Brain pericyte (primary cell): ENCODE data around the gene NRF1.

ENCODE experiments used
- DNase-seq: peaks from one replicate; pipeline ENCODE4 v3.0.0-alpha.2; 2012; ENCODE audit warnings: low read depth, low spot score

The NRF1 gene

DNA sequence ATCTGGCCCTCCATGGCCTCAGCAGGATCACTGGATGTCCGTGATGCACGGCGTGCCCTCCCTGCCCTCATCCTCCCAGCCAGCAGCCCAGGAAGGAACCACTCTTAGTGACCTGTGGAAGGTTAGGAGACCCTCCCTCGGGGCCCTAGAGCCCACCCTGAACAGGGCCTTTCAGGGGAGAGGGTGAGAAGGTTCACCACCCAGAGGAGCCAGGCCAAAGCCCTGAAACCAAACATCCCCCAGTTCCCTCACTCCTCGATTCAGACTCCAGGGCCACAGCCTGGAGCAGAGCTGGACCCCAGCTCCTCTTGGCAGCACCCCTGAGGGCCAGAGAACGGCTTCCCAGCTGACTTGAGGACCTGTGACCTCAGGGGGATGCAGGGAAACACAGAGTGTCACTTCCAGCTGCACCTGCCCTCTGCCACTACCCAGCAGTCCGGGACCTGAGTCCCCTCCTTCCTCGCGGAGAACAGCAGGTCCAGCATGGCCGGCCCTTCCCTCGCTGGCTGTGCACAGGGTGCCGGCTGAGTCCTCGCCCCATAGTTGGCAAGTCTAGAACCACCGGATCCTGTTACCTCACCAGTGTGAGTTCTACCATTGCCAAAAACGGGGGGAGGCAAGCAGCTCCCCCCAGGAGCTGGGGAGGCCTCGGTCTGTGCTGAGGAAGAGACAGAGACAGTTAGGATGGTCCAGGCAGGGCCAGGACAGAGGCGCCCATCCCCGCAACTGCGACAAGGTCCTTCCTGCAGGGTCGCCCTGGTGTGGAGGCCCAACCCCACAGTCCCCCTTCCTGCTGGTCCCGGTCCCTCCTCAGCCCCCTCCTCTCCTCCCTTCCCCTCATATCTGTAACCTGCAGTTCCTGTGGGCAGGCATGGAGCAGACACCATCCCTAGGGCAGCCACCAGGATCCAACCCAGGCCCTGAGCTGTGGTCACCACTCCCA is 158.6 kb downstream of the NRF1 start:
- no peak for DNase-seq

DNA sequence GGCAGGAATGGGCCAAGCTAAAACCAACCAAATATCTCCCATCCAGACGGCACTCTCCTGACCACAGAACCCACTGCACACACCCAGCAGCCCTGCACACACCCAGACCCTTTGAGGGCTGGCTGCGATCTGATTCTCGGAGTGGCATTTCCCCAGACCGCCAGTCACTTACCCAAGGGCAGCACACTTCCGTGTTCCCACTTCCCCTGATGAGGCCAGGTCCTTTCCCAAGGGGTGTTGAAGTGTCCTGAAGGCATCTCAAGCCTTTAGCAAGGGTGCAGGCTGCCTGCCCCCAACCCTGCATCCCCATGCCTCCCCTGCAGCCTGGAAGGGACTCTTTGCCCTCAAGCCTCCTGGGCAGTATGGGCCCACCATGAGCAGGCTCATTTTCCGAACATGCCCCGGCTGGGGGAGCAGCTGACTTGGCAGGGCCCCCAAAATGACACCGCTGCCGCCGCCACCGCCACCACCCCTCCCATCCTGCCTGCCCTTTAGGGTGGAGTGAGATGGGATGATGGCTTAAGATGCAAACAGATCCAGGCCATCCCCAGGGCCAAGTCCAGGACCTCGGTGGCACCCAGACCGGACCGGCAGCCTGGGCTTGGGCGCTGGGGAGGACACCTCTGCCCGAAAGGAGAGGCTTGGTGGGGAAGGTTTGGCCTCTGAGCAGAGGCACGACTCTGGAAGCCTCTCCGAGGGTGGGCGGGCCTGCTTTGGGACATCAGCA is 159.8 kb downstream of the NRF1 start:
- no peak for DNase-seq

DNA sequence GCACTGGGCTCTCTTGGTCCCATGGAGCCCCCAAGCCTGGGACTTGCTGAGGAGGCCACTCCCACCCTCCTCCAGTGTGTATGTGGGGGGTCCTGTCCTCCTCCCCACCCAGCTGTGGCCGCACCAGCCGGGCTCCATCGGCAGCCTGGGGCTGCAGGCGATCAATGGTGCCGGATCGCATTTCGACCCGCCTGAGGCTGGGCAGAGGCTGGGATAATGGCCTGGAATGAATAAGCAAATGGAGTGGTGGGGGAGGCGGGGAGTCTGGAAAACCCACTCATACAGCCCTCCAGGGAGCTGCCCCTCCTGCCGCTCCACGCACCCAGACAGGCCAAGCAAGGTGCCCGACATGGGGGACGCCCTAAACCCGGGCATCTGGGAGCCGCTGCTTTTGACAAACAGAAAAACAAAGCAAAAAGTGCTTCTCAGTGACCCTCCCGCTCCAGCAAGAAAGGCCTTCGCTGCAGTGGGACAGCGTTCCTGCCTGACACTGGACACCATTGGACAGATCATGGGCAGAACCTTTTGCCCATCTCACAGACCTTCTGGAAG is 160.5 kb downstream of the NRF1 start:
- no peak for DNase-seq

DNA sequence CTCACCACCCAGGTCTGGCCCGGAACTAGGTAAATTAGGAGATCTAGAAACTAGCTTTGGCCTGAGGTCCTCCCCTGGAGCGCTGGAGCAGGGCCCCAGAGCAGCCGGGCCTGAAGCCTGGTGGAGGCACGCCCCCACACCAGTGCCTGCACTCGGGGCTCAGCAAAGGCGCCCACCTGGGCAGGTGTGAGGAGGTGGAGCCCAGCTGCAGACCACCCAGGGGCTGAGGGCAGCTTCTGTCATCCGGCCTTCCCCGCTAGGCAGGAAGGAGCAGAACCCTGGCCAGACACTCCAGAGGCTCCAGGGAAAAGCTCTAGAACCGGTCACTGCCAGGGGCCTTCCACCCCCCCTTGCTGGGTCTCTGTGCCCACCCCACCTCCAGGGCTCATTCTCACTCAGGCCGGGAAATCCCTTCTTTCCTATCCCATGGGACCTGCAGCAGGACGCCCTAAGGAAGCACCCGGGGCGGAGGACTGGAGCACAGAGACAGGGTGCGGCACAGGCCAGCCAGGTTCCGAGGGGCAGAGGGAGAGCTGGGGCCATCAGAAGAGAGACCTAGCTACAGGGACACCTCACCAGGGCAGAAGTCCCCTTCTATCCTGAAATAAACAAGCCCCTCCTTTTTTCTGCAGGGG is 161.2 kb downstream of the NRF1 start:
- no peak for DNase-seq

DNA sequence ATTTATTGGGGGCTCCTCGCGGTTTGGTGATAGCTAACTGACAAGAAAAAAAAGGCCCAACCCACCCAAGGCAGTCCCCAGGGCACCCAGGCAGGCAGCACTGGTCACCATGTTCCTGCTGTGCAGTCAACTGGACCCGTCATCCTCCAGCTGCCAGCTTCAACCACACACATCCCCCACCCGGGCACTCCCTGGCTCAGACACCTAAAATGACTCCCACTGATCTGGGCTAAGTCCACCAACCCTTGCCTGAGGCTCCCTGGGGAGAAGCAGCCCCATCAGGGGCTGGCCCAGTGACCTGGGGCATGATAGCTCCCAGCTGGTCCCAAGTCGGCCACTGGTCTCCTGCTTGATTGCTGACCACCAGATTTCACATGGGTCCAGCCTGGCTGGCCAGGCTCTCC is 161.8 kb downstream of the NRF1 start:
- no peak for DNase-seq

DNA sequence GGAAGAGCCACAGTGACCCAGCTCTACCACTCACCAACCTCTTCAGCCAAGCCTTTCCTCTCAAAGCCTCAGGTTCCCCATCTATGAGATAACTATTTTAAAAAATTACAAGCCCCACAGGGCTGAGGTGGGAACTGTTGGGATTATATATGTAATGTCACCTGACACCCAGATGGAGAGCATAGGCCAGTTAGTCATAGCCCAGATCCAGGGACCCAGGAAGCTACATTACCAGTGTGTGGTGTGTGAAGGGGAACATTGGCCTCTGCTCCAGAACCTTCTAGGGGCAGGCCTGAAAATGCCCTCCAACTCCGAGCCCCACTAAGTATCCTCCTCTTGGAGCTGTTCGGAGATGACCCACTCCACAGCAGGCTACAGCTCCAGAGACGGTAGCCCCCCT is 162.4 kb downstream of the NRF1 start:
- no peak for DNase-seq

DNA sequence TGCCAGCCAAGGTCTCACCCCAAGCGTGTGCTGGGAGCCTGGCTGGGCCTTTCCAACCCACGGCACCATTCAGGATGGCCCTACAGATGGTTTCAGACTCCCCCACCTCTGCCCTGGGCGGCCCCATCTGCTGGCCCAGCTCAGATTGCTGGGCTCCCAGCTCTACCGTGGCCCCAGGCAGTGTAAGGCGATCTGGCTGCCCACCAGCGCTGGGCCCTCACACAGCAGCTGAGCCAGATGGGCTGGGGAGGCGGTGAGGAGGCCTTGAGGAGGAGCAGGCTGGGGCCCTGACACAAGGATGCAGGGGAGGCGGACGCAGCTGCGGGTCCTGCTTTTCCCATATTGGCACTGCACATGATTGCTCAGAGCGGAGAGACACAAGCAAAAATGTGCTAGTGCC is 162.8 kb downstream of the NRF1 start:
- no peak for DNase-seq

DNA sequence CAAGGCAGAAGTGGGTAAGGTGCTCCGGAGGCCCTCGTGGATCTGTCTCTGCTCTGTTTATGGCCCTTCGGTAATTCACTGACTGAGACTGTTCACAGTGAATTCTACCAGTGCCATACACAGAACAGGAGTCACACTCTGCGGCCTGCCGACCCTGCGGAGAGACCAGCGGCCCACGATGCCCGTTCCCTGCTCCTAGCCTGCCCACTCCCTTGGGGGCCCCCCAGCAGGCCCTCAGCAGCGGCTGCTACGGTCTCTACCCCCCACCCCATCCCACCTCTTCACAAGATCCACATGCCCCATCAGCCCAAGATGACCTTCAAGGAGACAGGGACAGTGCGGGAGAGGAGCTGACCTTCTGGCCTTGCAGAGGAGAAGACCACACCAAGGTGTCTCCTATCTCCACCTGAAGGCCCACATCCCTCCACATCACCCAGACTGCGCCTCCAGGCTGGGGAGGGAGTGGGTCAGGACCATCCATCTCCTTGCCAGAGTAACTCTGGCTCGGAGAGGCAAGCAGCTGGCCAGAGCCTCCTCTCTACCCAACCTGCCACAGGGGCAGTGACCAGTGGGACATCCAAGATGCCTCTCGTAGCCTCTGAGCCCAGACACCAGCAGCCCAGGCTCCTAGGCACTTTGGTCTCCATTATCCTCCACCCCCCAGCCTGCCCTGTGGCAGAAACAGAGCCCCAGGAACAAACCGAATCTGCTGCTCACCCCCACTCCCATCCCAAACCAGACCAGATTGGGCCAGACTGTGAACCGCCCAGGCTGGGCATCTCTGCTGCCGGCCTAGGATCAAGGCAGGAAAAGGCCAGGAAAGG is 163.6 kb downstream of the NRF1 start:
- DNase-seq, result no peak

DNA sequence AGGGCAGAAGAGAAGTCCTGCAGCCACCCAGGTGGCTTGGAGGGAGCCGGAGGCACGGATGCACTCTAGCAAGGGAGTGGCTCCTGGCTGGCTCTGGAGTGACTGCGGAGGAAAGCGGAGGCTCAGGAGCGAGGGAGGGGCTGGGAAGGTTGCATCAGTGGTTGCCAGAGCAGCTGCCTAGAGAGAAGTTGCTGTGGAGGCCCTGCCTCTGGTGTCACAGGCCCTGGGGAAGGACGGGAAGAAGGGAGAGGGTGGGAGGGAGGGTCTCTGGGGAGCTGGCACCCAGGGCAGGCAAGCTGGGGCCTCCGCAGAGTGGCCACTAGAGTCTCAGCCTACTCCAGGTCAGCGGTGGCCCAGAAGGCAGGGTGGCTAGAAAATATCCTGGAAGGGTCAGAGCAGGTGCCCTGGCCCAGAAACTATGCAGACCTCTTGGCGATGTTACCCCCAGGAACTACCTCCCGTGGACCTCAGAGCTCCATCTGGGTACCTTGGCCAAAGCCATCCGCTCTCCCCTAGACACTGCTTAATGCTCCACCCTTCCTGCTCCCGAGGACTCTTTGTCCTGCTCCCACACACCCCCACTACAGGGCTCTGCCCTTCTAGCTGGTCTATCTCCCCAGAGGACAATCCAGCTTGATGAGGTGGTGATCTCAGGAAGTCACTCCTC is 164.3 kb downstream of the NRF1 start:
- DNase-seq, result no peak

DNA sequence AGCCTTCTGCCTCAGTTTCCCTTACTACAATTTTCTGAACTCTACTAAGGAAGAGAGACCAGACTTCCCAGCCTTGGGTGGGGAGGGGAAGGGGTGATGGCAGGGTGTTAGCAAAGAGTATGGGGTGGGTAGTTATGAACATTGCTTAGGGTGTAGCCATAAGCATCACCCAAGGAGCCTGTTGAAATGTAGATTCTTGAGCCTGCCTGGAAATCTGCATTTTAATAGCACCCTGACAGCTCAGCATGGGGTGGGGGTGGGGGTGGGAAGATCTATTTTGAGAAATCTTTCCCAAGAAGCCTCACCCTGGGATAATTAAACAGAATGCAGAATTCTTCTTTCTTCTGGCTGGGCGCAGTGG is 164.8 kb downstream of the NRF1 start:
- no peak for DNase-seq

DNA sequence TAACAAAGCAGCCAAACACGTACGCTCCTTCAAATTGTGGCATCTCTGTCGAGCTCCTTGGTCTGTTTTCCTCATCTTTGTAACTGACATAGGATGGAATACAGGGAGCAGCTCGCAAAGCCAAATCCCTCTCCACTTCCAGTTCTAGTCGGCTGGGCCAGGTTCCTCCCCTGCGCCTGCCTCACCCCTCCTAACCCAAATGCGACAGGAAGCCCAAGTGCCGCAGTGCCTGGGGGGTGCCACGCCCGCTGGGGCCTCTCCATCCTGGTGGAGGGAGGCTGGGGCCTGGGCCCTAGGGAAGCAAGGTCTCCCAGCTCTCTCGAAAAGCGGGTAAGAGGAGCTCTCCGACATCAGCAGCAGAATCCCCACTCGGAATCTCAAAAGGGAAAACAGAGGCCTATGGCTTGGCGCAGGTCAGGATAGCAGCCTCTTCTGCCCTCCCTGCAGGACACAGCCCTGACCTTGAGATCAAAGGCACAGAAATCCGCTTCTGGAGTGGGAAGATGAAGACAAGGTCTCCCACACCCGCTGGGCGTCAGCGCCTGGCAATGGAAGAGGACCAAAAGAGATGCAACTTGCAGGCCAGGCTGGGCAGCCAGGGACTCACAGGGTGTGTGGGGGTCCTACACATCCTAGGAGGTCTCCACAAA is 165.8 kb downstream of the NRF1 start:
- DNase-seq, result no peak

DNA sequence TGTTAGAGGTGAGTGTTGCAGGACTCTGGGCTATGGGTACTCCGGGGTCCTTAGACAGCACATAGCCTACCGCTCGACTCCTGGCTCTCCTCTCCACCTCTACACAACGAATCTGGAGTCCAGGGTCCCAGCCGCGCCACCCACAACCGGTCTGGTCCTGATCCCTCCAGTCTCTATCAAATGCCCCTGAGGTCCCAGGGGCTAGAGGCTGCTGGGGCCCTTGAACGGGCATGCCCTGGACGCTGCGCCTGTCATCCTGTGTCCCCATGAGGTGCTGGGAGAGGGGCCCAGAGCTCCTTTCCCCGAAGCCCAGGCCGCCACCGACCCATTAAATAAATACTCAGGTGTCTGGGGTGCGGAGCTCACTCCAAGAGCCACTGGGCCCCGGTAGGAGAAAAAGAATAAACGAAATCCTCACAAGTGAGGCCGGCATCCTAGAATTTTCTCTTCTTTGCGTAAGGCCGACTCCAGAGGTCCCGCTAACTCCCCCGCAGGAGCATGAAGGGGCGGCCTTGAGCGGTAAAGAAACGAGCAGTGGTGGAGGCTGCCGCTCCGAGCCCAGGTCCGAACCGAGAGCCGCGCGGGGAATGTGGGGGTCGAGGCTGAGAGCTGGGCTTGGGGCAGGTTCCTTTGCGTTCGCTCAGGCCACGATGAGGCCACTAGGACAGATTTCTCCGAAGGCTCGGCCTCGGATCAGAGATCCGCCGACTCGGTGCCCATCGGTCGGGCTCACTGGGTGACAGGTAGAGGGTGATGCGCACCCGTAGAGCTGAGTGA is 166.7 kb downstream of the NRF1 start:
- no peak for DNase-seq

DNA sequence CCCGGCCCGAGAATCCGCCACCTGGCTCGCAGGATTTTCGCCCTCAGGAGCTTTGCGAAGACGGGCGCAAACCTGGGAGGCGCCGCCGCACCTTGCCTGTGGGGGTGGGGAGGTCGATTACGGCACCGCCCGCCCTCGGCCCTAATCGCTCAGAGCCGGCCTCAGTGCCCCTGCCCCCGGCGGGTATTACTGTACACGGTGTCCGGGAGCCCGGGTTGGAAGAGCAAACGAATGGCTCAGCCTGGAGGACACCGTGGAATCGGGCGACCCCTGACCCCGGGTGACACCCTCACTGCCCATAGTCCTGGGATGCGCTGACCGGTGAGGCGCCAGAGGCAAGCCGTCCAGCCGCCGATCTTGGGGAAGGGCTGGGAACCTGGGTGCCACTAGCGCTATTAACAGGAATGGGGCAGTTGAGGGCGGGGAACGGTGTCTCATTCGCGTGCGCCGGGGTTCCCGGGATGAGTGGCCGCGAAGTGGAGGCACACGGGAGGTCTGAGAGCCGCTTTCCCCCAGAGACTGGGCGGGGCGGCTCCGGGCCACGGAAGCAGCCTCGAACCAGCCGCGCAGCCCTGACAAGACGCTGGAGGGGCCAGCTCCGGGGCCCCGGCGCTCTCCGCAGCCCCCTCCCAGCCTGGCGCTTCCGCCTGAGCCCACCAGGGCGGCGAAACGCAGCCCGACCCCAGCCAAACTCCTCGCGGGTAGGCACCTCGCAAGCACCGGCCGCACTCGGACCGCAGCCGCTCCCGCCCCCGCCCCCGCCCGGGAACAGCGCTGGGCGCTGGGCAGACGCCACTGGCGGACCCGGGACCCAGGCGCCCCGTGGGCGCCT is 167.5 kb downstream of the NRF1 start:
- DNase-seq, result no peak

DNA sequence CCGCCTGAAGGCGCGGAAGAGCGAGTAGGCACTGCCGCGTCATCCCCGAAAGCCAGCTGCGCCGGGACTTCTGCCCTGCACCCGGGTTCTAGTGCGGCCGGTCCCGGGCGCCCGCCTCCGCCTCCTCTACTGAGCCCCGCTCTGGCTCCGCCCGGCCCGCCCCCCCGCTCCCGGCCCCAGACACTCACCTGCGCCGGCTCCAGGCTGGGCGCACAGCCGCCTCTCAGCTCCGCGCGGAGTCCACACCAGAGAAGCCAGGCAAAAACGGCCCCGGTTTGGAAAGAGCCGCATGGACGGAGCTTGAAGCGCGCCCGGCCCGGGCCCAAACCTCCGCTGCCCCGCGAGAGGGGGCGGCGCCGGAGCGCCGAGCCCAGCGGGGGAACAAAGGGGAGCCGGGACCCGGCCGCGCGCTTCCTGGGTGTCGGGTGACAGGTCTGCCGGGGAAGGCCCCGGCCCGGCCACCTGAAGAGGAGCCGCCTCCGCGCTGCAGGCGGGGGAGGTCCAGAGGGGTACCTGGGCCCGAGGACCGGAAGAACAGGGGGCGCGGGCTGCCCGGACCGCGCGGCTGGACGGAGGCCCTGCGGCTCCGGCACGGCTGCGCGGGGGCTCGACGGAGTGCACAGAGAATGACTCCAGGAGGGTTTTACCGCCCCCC is 168.2 kb downstream of the NRF1 start:
- DNase-seq, result no peak

DNA sequence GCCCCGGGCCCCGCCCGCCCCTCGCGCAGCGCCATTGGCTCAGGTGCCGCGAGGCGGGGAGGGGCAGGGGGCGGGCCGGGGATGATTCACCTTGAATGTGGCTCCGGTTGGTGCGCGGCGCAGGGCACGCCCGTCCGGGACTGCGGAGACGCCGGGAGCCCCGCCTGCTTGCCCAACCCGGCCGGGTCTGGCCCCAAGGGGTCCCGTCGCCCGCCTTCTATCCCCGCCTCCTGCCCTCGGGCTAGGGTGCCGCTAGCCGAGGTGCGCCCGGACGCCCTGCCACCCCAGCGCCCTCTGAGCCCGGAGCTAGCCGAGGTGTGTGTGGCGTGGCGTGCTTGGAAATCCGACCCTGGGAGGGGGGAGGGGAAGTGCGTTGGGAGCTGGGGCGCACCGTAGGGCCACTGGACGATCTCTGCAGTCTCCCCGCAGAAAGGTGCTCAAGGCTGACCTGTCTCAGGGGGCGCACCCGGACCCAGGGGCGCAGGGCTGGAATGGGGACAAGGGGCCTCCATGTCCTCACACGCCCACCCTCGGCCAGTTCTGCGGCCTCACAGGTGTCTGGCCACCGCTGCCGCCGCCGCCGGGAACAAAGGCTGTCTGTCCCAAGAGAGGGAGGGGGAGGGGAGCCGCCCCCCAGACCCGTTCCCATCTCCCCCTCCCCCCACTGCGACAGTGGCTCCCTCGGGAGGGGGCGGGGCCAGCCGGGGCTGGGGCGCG is 168.9 kb downstream of the NRF1 start:
- no peak for DNase-seq

DNA sequence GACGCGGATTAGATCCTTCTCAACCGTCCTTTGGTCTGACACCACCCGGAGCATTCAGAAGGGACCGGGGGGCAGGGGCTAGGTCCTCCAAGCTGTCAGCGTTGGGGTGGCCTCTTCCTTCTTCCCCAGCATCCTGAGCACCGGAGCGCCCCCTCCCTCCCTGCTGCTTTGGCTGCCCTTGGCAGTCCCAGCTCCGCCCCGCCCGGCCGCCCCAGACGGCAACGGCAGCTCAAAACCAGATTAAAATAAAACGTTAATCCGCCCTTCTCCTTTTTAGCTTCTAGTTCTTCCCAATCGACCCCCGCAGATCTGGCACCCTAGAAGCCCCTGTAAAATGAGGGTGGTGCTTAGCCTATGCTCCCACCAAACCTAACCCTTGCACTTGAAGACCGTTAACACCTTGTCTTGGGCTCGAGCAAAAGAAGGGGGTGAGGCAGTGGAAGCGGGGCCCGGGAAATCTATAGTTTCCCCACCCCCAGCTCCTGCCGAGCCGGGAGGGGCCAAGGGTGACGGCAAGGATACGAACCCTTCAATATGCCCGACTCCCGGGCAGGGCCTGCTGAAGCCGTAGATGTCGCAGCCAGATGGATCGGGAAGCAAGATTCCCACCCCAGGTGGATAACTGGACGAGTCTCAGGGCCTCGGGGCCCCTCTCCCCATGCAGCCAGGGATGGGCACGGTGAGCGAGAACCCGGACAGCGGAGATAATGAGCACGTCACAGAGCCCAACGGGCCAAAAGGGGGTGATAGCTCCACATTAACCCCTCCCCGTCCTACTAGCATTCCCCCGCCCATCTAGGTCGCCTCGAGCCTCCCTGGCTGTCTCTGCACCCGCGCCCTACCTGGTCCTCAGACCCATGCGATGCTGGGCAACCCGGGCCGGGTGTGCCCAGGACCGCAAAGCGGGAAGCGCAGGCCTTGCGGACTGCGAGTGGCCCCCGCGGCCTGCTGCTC is 169.7 kb downstream of the NRF1 start:
- DNase-seq, result no peak
